GM12801 (cell line): ENCODE results near the gene FCRL6.

Experiments
- TF ChIP-seq, protein P1 (sequence below): IDR thresholded peaks from one replicate; pipeline ENCODE4 v1.5.1; 2011; ENCODE audit warnings: control low read depth; ENCODE audit not compliant: insufficient read length; ENCODE audit errors: extremely low read depth

The FCRL6 gene

DNA sequence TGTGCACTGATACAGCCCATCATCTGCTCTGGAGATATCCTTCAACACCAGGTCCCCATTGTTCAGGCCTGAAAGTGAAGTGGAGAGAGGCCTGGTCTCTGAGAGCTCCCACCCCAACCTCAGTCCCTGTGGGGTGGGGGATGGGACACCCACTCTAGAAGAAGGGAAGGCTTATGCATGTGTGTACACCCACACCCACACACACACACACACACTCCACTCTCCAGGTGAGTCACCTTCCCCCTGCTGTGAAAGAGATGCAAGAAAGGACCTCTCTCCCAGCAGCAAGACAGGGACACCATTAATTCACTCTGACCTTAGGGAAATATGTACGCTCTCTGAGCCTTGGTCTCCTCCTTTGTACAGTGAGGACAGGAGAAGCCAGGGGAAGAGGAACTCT lies 54.4 kb downstream of the FCRL6 start:
- TF ChIP-seq, protein P1, sequence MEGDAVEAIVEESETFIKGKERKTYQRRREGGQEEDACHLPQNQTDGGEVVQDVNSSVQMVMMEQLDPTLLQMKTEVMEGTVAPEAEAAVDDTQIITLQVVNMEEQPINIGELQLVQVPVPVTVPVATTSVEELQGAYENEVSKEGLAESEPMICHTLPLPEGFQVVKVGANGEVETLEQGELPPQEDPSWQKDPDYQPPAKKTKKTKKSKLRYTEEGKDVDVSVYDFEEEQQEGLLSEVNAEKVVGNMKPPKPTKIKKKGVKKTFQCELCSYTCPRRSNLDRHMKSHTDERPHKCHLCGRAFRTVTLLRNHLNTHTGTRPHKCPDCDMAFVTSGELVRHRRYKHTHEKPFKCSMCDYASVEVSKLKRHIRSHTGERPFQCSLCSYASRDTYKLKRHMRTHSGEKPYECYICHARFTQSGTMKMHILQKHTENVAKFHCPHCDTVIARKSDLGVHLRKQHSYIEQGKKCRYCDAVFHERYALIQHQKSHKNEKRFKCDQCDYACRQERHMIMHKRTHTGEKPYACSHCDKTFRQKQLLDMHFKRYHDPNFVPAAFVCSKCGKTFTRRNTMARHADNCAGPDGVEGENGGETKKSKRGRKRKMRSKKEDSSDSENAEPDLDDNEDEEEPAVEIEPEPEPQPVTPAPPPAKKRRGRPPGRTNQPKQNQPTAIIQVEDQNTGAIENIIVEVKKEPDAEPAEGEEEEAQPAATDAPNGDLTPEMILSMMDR: no peak

DNA sequence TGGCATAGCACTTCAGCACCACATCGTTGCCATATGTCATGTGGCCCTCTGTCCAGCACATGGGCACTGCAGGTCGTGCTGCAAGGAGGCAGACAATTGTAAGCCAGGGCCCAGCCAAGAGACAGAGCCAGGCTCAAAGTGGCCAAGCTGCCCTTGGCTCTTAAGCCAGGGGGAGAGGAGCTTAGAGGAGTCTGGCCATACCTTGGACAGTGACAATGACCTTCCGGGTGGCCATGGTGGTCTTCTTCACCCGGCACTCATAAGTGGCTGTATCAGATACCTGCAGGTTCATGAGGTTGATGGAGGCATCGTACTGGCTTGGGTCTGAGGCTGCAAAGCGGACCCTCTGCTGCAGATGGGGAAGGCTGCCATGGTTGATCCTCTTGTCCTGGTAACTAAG lies 55.7 kb downstream of the FCRL6 start:
- TF ChIP-seq, protein P1: no peak

DNA sequence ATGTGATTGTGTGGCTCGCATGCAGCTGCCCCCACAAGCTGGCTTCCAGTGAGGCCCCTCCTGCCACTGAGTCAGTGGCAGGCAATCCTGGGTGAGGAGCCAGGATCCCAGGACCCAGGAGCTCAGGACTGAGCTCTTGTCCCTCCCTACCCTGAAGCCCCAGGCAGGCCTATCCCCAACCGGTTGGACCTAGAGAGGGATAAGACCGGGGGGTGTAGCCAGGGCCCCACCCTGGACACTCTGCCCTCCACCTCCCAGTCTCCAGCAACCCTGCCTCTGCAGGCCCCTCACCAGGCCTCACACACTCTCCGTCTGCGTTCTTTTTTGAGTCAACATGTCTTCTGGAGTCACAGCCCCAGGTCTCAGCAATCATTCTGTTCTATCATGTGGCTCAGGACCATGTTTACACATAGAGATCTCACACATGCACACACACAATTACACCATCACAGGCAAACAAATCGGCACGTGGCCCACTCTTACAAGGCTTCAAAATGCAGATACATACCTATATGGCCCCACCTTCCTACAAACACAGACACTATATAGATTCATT lies 57.7 kb downstream of the FCRL6 start:
- TF ChIP-seq, protein P1: no peak

- TF ChIP-seq, protein P1: no peak
Measured at GRCh38 chr1:159860456-159860855, 58.3 kb downstream of the FCRL6 start.

- TF ChIP-seq, protein P1: no peak
Measured at GRCh38 chr1:159861218-159861617, 59.1 kb downstream of the FCRL6 start.

GRCh38 chr1:159862031-159862430 lies 59.9 kb downstream of the FCRL6 start:
- TF ChIP-seq, protein P1: no peak

GRCh38 chr1:159862557-159862956 lies 60.4 kb downstream of the FCRL6 start, which contains the start of gene VSIG8:
Gene VSIG8 (minus strand): TSS chr1:159862657. CDS start chr1:159862521, 136 bp downstream.
- TF ChIP-seq, protein P1: no peak
